Measurements from ENCODE around the gene TOR1B. TPM values are rescaled to one million over a fixed set of nuclear protein-coding genes. Genes with fewer than 3 reads are reported as not detected.

Gene TOR1B
- total RNA-seq, 4 donors from 2014 or later: 19.8 to 54.7 (median 44.5) TPM

DNA sequence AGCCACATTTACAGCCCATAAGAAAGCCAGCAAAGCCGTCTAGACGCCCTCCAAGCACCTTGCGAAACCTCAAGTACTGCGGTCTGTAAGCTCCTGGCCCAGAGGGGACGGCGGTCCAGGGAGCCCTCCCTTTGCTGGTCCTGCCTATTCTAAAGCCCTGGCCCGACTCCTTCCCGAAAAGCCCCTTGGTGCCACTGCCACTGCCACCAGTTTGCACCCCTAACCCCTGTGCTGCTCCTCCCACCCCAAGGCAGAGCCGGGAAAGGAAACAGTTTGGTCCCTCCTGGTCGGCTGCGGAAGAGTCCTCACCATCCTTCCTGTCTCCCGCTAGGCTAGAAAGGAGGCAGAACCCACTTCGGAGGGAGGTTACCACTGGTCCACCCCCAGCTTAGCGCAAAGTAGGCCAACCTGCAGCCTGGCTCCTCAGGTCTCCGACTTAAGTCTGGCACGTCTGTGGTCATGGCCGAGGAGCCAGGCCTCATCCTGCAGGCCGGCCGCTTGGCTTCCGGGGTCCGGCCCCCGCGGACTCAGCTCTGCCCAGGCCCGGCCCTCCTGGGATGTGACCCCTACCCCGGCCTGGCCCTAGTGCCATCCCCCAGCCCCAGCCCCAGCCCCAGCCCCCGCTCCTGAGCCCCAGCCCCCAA is 20.0 kb downstream of the TOR1B start:
- Histone ChIP-seq H3K4me1 (peaks cover 0 to 10% (median 0%) of the 10 kb centered on the region in 4 donors), H3K27me3 (no peaks in the 10 kb centered on the region), H3K27ac (peak overlapping the region; percentile 68 to 91 (median 84)), H3K4me3 (peak overlapping the region; percentile 79 to 94 (median 92)), H3K9me3 (no peaks in the 10 kb centered on the region), H3K36me3 (peaks cover 0 to 54% (median 0%) of the 10 kb centered on the region in 3 donors)
- no peak for TF ChIP-seq POLR2A (IDR thresholded peaks at IDR 0.05)
- TF ChIP-seq, protein P1, sequence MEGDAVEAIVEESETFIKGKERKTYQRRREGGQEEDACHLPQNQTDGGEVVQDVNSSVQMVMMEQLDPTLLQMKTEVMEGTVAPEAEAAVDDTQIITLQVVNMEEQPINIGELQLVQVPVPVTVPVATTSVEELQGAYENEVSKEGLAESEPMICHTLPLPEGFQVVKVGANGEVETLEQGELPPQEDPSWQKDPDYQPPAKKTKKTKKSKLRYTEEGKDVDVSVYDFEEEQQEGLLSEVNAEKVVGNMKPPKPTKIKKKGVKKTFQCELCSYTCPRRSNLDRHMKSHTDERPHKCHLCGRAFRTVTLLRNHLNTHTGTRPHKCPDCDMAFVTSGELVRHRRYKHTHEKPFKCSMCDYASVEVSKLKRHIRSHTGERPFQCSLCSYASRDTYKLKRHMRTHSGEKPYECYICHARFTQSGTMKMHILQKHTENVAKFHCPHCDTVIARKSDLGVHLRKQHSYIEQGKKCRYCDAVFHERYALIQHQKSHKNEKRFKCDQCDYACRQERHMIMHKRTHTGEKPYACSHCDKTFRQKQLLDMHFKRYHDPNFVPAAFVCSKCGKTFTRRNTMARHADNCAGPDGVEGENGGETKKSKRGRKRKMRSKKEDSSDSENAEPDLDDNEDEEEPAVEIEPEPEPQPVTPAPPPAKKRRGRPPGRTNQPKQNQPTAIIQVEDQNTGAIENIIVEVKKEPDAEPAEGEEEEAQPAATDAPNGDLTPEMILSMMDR (IDR thresholded peaks at IDR 0.05): no peak
- peak in 1 of 3 donors; percentile 55 for DNase-seq

DNA sequence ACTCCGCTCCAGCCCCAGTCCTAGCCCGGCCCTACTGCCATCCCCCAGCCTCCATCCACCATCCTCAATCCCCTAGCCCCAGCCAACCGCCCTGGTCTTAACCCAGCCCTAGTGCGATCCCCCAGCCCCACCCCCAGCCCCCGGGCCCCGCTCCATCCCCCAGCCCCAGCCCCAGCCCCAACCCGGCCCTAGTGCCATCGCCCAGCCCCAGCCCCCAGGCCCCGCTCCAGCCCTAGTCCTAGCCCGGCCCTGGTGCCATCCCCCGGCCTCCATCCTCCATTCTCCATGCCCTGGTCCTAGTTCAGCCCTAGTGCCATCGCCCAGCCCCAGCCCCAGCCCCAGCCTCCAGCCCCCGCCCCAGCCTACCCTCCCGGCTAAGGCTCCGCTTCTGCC is 20.6 kb downstream of the TOR1B start:
- Histone ChIP-seq H3K36me3 (peaks cover 0 to 54% (median 0%) of the 10 kb centered on the region in 3 donors), H3K27me3 (no peaks in the 10 kb centered on the region), H3K9me3 (no peaks in the 10 kb centered on the region), H3K4me3 (peak overlapping the region; percentile 79 to 94 (median 92)), H3K4me1 (peaks cover 0 to 10% (median 0%) of the 10 kb centered on the region in 4 donors), H3K27ac (peak overlapping the region; percentile 68 to 91 (median 84))
- no peak for DNase-seq
- TF ChIP-seq, protein P1 (IDR thresholded peaks at IDR 0.05): no peak
- no peak for TF ChIP-seq POLR2A (IDR thresholded peaks at IDR 0.05)

DNA sequence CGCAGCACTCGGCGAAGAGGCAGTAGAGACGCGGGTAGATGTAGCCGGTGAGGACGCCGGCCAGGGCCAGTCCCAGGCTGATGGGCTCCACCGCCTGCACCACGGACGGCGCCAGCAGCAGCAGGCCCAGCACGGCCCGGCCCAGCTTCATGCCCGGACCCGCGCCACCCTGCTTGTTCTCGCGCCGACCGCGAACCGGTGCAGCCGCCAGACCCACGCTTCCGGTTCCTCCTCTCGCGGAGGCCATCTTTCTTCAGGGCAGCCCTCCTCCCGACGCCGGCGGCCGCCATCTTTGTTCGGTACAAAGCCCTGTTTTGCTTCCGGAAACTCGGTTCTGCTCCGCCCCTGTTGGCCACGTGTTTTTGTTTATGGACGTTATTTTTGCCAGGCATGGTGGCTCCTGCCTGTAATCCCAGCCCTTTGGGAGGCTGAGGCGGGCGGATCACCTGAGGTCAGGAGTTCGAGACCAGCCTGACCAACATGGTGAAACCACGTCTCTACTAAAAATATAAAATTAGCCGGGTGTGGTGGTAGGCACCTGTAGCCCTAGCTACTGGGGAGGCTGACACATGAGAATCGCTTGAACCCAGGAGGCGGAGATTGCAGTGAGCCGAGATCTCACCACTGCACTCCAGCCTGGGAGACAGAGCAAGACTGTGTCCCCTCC is 21.1 kb downstream of the TOR1B start, which contains the start of gene TOR1A:
TOR1A (minus strand) TSS at position 202 of the 667 bp plus-strand sequence; CDS start at position 151, 51 bp downstream.
- DNase-seq: peak; percentile 91 to 98 (median 96)
- Histone ChIP-seq H3K36me3 (peaks cover 0 to 54% (median 0%) of the 10 kb centered on the region in 3 donors), H3K9me3 (no peaks in the 10 kb centered on the region), H3K4me3 (peak within 1 kb of the TSS; percentile 79 to 94 (median 92)), H3K4me1 (peaks cover 0 to 10% (median 0%) of the 10 kb centered on the region in 4 donors), H3K27me3 (no peaks in the 10 kb centered on the region), H3K27ac (peak within 1 kb of the TSS; percentile 68 to 91 (median 84))
- peak; percentile 56 to 57 for TF ChIP-seq POLR2A (IDR thresholded peaks at IDR 0.05)
- TF ChIP-seq, protein P1 (IDR thresholded peaks at IDR 0.05): no peak

DNA sequence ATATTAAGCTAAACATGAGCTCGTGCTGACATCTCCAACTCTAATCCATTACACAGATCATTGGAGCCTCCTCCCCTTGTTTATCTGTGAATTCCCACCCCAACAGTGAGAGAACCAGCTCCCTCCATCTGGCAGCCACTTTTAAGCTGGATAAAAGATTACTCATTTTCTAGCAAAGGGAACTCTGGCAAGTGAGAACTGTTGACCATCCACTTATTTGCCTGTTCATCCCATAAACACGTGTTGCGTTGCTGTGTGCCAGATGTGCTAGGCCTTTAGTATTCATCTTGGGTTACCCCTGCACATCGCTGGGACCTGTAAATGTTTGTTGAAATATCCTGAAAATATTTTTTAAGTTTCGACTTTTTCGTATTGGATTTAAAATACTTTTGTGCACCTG is 23.4 kb downstream of the TOR1B start:
- no peak overlapping the region for H3K4me3 ChIP-seq
- H3K4me1 ChIP-seq: peaks cover 0 to 10% (median 0%) of the 10 kb centered on the region in 4 donors
- TF ChIP-seq, protein P1 (IDR thresholded peaks at IDR 0.05): no peak
- no peak for TF ChIP-seq POLR2A (IDR thresholded peaks at IDR 0.05)
- no peaks in the 10 kb centered on the region for H3K9me3 ChIP-seq
- H3K27me3 ChIP-seq: no peaks in the 10 kb centered on the region
- H3K36me3 ChIP-seq: peaks cover 0 to 57% (median 0%) of the 10 kb centered on the region in 3 donors
- no peak overlapping the region for H3K27ac ChIP-seq
- no peak for DNase-seq

DNA sequence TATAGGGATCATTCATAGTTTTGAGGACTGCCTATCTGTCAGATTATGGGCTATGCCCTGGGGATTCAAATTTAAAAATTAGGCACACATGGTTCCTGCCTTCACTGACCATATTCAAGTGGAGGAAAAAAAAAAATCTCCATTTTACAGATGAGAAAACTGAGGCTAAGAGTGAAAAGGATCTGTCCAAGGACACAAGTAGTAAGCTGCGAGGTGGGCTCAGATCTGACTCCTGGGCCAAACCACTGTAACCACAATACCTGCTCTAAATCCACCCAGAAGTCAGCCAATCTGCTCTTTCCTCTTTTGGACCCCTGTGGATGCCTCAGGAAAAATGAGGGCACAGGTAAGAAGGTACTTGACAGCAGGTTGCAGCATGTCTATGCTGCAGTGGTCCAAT is 23.8 kb downstream of the TOR1B start:
- H3K4me3 ChIP-seq: no peak overlapping the region
- H3K27ac ChIP-seq: no peak overlapping the region
- DNase-seq: no peak
- H3K4me1 ChIP-seq: peaks cover 0 to 10% (median 0%) of the 10 kb centered on the region in 4 donors
- TF ChIP-seq, protein P1 (IDR thresholded peaks at IDR 0.05): no peak
- TF ChIP-seq POLR2A (IDR thresholded peaks at IDR 0.05): no peak
- no peaks in the 10 kb centered on the region for H3K27me3 ChIP-seq
- H3K36me3 ChIP-seq: peaks cover 0 to 57% (median 0%) of the 10 kb centered on the region in 3 donors
- H3K9me3 ChIP-seq: no peaks in the 10 kb centered on the region
